NT2/D1 (cell line): Measurements from ENCODE around the gene KYAT1.

ENCODE experiments used
- SUZ12 ChIP-seq: IDR thresholded peaks from 2 replicates; pipeline ENCODE4 v1.6.1; 2011; ENCODE audit not compliant: insufficient read length, insufficient read depth; ENCODE audit errors: extremely low read depth
- YY1 ChIP-seq: IDR thresholded peaks from 2 replicates; pipeline ENCODE4 v1.6.1; 2011; ENCODE audit not compliant: insufficient read length, insufficient read depth
- ZNF274 ChIP-seq: IDR thresholded peaks from 2 replicates; pipeline ENCODE4 v1.6.1; 2011; ENCODE audit warnings: mild to moderate bottlenecking, low read depth, low read length

DNA sequence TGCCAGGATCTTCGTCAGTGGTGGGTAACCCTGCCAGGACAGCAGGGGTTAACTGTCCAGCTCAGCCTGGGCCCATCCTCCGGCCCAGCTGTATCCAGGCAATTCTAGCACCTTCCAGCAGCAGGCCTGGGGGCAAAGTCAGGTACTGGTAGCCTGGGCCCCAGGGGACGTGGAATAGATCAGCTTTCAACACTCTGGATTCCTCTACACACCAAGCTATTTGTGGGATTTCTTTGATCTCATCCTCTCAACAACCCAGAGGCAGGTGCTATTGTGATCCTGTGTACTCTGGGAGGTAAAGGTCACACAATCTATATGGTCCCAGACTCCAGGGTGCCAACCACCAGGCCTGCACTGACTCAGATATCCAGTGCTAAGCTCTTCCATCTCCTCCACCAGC lies 43.4 kb downstream of the KYAT1 start:
- TF ChIP-seq SUZ12 (no peak), YY1 (no peak), ZNF274 (no peak)
